ENCODE measurements around the gene FGD2. TPM values are rescaled to one million over a fixed set of nuclear protein-coding genes. Genes with fewer than 3 reads are reported as not detected.

Gene FGD2
- not detected for total RNA-seq (ENCODE audit: unreplicated experiment)
- long read RNA-seq: 0 reads

GRCh38 chr6:37005061-37005810 is at the start of gene FGD2:
FGD2 (plus strand) TSS chr6:37005655; CDS start chr6:37005818, 163 bp downstream.
- Mint-ChIP-seq H3K36me3 (ENCODE audit: unreplicated experiment) (no peaks in the 10 kb centered on the region), H3K9me3 (ENCODE audit: unreplicated experiment) (no peaks in the 10 kb centered on the region), H3K4me1 (ENCODE audit: low read depth, unreplicated experiment) (no peaks in the 10 kb centered on the region), H3K27me3 (ENCODE audit: unreplicated experiment) (peaks cover 7% of the 10 kb centered on the region), H3K27ac (ENCODE audit: unreplicated experiment) (no peak within 1 kb of the TSS), H3K4me3 (ENCODE audit: unreplicated experiment) (no peak within 1 kb of the TSS)
- no peak for DNase-seq
- no peak for TF ChIP-seq CTCF (IDR thresholded peaks at IDR 0.05; ENCODE audit: partially characterized antibody, unreplicated experiment)

GRCh38 chr6:36955671-36956445 is 49.6 kb upstream of the FGD2 start:
- peaks cover 2% of the 10 kb centered on the region for H3K9me3 Mint-ChIP-seq (ENCODE audit: unreplicated experiment)
- H3K4me1 Mint-ChIP-seq (ENCODE audit: low read depth, unreplicated experiment): no peaks in the 10 kb centered on the region
- no peak overlapping the region for H3K27ac Mint-ChIP-seq (ENCODE audit: unreplicated experiment)
- no peaks in the 10 kb centered on the region for H3K36me3 Mint-ChIP-seq (ENCODE audit: unreplicated experiment)
- no peak overlapping the region for H3K4me3 Mint-ChIP-seq (ENCODE audit: unreplicated experiment)
- DNase-seq: no peak
- TF ChIP-seq CTCF (IDR thresholded peaks at IDR 0.05; ENCODE audit: partially characterized antibody, unreplicated experiment): no peak
- H3K27me3 Mint-ChIP-seq (ENCODE audit: unreplicated experiment): peaks cover 1% of the 10 kb centered on the region

- Mint-ChIP-seq H3K9me3 (ENCODE audit: unreplicated experiment) (peaks cover 6% of the 10 kb centered on the region), H3K27ac (ENCODE audit: unreplicated experiment) (no peak overlapping the region), H3K4me1 (ENCODE audit: low read depth, unreplicated experiment) (no peaks in the 10 kb centered on the region), H3K27me3 (ENCODE audit: unreplicated experiment) (peaks cover 1% of the 10 kb centered on the region), H3K36me3 (ENCODE audit: unreplicated experiment) (no peaks in the 10 kb centered on the region), H3K4me3 (ENCODE audit: unreplicated experiment) (no peak overlapping the region)
- TF ChIP-seq CTCF (IDR thresholded peaks at IDR 0.05; ENCODE audit: partially characterized antibody, unreplicated experiment): no peak
- DNase-seq: no peak
Measured at GRCh38 chr6:36956446-36956820, 49.0 kb upstream of the FGD2 start.

GRCh38 chr6:36957773-36958271 is 47.6 kb upstream of the FGD2 start:
- peaks cover 3% of the 10 kb centered on the region for H3K27me3 Mint-ChIP-seq (ENCODE audit: unreplicated experiment)
- H3K27ac Mint-ChIP-seq (ENCODE audit: unreplicated experiment): no peak overlapping the region
- H3K4me1 Mint-ChIP-seq (ENCODE audit: low read depth, unreplicated experiment): no peaks in the 10 kb centered on the region
- no peak overlapping the region for H3K4me3 Mint-ChIP-seq (ENCODE audit: unreplicated experiment)
- DNase-seq: no peak
- H3K9me3 Mint-ChIP-seq (ENCODE audit: unreplicated experiment): peaks cover 6% of the 10 kb centered on the region
- no peak for TF ChIP-seq CTCF (IDR thresholded peaks at IDR 0.05; ENCODE audit: partially characterized antibody, unreplicated experiment)
- no peaks in the 10 kb centered on the region for H3K36me3 Mint-ChIP-seq (ENCODE audit: unreplicated experiment)

Measured in glutamatergic neuron (in vitro differentiated cells).